Inferior parietal cortex (tissue), 1 donor: ENCODE data around the gene KAT5.
"Not testable (repeated sequence)": the region's sequence is repeated elsewhere in the genome, so short reads cannot be mapped to it uniquely, and the experiment has no call there.

Experiments
- DNase-seq: peaks from one replicate; pipeline ENCODE4 v3.0.0-alpha.2; 2016; ENCODE audit errors: extremely low spot score

KAT5 gene

GRCh38 chr11:65709661-65710060 lies 2.4 kb upstream of the KAT5 start:
- DNase-seq: no peak

DNA sequence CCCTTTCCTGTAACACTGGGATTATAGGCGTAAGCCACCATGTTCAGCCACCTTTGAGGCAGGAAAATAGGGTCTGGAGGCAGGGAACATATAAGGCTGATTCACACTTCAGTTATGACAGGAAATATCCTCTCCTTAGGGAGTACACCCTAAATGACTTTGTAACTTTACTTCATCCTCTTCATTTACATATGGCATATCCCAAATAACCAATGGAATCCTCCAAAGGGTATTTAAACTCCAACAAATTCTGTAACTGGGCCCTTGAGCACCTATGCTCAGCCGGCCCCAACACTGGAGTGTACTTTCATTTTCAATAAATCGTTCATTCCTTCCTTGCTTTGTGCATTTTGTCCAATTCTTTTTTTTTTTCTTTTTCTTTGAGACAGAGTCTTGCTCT lies 1.6 kb upstream of the KAT5 start:
- no peak for DNase-seq

DNA sequence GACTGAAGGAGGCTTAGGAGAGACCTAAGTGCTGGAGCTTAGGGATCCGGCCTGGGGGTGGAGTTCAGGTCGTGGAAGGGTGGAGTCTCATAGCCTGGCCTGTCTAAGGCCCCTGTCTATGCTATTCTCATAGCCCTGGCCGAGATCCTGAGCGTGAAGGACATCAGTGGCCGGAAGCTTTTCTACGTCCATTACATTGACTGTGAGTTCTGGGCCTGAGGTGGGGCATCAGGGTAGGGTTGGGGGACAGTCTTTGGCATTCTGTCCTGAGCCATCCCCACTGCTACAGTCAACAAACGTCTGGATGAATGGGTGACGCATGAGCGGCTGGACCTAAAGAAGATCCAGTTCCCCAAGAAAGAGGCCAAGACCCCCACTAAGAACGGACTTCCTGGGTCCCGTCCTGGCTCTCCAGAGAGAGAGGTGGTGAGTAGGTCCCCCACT lies 603 bp downstream of the KAT5 start:
- DNase-seq: no peak

DNA sequence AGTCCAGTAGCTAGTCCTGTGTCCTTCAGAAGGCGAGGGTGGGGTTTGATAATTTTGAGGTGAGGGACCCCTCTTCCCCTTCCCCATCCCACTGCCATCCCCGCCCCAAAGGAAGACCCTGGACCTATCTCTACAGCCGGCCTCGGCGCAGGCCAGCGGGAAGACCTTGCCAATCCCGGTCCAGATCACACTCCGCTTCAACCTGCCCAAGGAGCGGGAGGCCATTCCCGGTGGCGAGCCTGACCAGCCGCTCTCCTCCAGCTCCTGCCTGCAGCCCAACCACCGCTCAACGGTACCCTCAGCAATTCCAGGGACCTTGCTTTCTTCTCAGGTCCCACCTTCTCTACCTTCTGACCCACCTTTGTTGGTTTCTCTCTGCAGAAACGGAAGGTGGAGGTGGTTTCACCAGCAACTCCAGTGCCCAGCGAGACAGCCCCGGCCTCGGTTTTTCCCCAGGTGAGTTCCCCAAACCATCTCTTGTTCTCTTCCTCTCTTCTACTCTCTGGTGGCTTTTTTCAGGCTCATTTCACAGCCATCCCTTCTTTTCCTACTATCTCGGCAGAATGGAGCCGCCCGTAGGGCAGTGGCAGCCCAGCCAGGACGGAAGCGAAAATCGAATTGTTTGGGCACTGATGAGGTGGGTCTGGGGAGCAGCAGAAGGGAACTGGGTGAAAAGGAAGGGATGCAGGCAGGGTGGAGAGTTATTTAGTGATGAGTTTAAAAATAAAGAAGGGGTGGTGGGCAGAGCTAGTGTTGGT lies 1.3 kb downstream of the KAT5 start:
- DNase-seq: no peak

DNA sequence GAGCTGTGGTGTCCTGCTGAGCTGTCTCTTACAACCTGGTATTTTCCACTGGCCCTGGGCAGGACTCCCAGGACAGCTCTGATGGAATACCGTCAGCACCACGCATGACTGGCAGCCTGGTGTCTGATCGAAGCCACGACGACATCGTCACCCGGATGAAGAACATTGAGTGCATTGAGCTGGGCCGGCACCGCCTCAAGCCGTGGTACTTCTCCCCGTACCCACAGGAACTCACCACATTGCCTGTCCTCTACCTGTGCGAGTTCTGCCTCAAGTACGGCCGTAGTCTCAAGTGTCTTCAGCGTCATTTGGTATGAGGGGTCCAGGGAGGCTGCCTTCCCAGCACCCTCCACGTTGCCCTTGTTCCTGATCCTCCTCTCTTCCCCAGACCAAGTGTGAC lies 2.4 kb downstream of the KAT5 start:
- DNase-seq: no peak

GRCh38 chr11:65716302-65716701 lies 4.2 kb downstream of the KAT5 start:
- no peak for DNase-seq

GRCh38 chr11:65716774-65717405 lies 4.8 kb downstream of the KAT5 start:
- no peak for DNase-seq

GRCh38 chr11:65717906-65718305 lies 5.9 kb downstream of the KAT5 start:
- no peak for DNase-seq

GRCh38 chr11:65718531-65718930 lies 6.5 kb downstream of the KAT5 start:
- DNase-seq: no peak

GRCh38 chr11:65718964-65719492 lies 7.0 kb downstream of the KAT5 start:
- DNase-seq: no peak

DNA sequence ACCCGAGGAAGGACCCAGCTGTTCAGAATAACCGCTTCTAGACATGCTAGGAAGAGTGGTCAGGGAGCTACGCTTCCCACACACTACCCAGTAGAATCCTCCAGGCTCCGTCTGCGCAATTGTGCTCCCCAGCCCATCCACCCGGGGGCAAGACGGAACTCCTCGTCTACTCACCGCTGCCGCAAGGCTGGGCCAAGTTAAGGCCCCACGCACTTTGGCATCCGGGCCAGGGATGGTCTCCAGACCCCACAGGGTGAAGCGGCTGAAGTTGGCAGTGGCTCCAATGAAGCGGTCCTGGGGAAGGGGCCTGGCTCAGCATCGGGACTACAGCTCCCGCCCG lies 7.8 kb downstream of the KAT5 start:
- no peak for DNase-seq

GRCh38 chr11:65720211-65720934 lies 8.3 kb downstream of the KAT5 start, which contains the start of gene RNASEH2C:
Gene RNASEH2C, minus strand, starts transcription at chr11:65720798. Its CDS starts 40 bp downstream, at chr11:65720758.
- peak; percentile 94 for DNase-seq

DNA sequence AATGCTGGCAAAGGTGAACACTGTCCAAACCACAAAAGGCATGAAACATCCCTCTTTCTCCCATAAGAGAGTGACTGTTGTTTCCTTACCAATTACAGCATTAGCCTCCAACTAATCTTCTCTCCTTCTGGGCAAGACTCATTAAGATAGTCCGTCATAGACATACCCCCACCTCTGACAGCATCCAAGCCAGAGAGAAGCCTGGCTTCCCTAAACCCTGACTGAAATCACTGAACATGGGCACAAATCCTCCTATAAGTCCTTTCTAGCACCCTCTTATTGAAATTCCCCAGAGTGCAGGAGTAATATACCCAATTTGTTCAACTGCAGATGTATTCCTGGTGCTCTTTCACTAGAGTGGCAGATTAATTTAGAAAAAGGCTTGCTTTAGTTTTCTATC lies 10.2 kb downstream of the KAT5 start:
- DNase-seq: no peak

DNA sequence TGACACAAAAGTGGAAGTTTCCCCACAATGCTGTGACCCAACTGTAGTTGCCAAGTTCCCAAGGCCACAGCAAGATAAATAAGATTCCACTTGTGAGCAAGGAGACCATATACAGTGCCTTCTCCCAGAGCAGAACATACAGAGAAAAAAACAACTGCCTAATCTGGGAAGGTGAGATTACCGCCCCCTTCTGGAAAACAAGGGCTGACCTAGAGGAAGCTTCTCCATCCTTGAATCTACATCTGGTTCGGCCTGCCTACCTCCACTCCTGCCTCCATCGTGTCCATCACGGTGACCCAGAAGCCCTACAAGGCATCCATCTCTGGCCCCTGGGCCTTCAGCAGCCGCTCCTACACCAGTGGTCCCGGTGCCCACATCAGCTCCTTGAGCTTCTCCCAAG lies 14.6 kb downstream of the KAT5 start:
- DNase-seq: no peak

DNA sequence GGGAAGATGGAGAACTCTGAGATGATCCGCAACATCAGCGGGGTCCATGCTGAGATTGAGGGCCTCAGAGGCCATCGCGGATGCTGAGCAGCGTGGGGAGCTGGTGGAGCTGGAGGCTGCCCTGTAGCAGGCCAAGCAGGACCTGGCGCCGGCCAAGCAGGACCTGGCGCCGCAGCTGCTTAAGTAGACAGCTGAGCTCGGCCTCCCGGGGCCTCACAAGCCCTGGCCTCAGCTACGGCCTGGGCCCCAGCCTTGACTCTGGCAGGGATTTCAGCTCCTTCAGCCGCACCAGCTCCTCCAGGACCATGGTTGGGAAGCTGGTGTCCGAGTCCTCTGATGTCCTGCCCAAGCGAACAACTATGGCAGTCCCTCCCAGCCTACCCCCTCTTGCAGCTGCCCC lies 15.8 kb downstream of the KAT5 start:
- no peak for DNase-seq

- no peak for DNase-seq
These were observed 18.4 kb downstream of the KAT5 start for GRCh38 chr11:65730461-65730860.

DNA sequence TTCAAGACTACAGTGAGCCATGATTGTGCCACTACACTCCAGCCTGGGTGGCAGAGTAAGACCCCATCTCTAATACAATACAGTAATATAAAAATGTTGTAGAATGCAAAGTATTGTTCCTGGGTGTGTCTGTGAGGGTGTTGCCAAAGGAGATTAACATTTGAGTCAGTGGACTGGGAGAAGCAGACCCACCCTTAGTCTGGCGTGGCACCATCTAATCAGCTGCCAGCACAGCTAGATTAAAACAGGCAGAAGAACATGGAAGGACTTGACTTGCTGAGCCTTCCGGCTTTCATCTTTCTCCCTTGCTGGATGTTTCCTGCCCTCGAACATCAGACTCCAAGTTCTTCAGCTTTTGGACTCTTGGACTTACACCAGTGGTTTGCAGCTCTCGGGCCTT lies 23.1 kb downstream of the KAT5 start:
- DNase-seq: not testable (repeated sequence)

GRCh38 chr11:65736810-65737209 lies 24.8 kb downstream of the KAT5 start:
- no peak for DNase-seq

- no peak for DNase-seq
These were observed 27.0 kb downstream of the KAT5 start for GRCh38 chr11:65739022-65739421.

- DNase-seq: no peak
These were observed 29.1 kb downstream of the KAT5 start for GRCh38 chr11:65741185-65741584.

DNA sequence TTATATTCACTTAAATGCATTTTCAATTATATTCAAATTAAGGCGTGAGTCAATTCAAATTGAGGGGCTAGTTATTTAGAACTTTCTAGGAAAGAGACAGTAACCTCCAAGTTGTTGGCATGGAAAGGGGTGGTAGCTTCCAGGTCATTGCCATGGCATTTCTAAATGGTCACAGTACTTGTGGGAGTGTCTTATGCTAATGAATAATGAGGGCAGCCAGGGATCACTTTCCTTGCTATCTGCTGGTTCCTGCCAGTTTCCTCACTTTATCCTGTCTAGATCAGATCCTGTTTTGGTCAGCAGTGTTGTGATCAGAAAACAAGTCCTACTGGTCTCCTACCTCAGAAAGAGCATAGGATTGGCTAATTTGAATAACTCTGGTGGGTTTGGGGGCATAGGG lies 30.3 kb downstream of the KAT5 start:
- DNase-seq: no peak

DNA sequence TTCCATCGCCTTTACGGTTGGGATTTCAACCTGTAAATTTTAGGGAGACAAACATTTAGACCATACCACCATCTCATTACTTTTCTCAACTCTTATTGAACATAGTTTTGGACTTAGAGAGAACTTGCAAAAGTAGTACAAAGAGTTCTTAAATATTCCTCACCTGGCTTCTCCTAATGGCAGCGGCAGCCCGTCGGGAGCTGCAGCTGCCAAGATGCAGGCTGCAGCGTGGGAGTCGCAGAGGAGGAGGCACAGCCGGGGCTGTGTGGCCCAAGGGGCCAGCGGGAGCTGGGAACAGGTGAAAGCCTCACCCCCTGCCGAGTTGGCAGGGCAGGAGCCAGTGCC lies 31.6 kb downstream of the KAT5 start:
- no peak for DNase-seq
